Esophagus muscularis mucosa (tissue), 4 donors: Measurements from ENCODE around the gene CLEC16A.

Source experiments
- EP300 ChIP-seq: sonication (generic); formaldehyde crosslinking; IDR thresholded peaks from one replicate; pipeline ENCODE4 v1.6.1; 2017; ENCODE audit warnings: antibody characterized with exemption
- POLR2A ChIP-seq: fragments of 450-650 bp; IDR thresholded peaks from one replicate; pipeline ENCODE4 v1.6.1; 2017; ENCODE audit warnings: antibody characterized with exemption, moderate library complexity, mild to moderate bottlenecking, low read depth
- POLR2AphosphoS5 ChIP-seq, 2 donors: sonication (generic); formaldehyde crosslinking; IDR thresholded peaks; one replicate each; pipeline ENCODE4 v1.6.1; 2017; ENCODE audit warnings: antibody characterized with exemption in 2 of 2
- TF ChIP-seq, protein P1 (sequence below), 3 experiments: fragments of 200-600 bp in 2 of 3; fragments of 450-650 bp in 1 of 3; sonication (generic) in 2 of 3; IDR thresholded peaks; one replicate each; pipeline ENCODE4 v1.5.1; 2017 to 2019; ENCODE audit warnings: antibody characterized with exemption in 3 of 3, mild to moderate bottlenecking in 2 of 3, moderate library complexity in 1 of 3

DNA sequence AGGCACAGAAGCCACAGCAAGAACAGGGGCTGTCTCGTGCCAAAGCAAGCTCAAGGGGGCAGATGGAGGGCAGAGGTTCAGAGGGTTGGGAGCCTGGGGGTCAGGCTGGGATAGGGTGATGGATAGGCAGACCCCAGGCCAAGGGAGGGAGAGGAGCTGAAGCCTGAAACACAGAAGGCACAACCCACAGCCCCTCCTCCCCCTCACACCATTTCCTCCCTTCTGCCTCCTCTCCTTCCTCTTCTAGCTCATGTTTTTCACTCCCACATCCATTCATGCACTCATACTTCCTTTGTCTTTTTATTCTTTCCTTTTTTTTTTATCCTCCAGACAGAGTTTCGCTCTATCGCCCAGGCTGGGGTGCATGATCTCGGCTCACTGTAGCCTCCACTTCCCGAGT, 250.5 kb downstream of the CLEC16A start:
- TF ChIP-seq, protein P1, sequence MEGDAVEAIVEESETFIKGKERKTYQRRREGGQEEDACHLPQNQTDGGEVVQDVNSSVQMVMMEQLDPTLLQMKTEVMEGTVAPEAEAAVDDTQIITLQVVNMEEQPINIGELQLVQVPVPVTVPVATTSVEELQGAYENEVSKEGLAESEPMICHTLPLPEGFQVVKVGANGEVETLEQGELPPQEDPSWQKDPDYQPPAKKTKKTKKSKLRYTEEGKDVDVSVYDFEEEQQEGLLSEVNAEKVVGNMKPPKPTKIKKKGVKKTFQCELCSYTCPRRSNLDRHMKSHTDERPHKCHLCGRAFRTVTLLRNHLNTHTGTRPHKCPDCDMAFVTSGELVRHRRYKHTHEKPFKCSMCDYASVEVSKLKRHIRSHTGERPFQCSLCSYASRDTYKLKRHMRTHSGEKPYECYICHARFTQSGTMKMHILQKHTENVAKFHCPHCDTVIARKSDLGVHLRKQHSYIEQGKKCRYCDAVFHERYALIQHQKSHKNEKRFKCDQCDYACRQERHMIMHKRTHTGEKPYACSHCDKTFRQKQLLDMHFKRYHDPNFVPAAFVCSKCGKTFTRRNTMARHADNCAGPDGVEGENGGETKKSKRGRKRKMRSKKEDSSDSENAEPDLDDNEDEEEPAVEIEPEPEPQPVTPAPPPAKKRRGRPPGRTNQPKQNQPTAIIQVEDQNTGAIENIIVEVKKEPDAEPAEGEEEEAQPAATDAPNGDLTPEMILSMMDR (IDR thresholded peaks at IDR 0.05) = no peak
- no peak for TF ChIP-seq POLR2AphosphoS5 (IDR thresholded peaks at IDR 0.05)
- TF ChIP-seq POLR2A = no peak
- no peak for TF ChIP-seq EP300
